Measurements from ENCODE around the gene PDIA6. TPM values are rescaled to one million over a fixed set of nuclear protein-coding genes. Genes with fewer than 3 reads are reported as not detected.

PDIA6 gene
- total RNA-seq, 1 experiment from 2014 or later, result 317 TPM

- CTCF ChIA-PET, result no interaction called here
- intact Hi-C loops (cut with micrococcal nuclease; ENCODE audit: unreplicated experiment), result no loop called here
- H3K4me3 Mint-ChIP-seq (ENCODE audit: low read depth, unreplicated experiment), result no peak overlapping the region
- DNase-seq, result no peak
- H3K4me1 Mint-ChIP-seq (ENCODE audit: low read depth, unreplicated experiment), result no peaks in the 10 kb centered on the region
- TF ChIP-seq, protein P1, sequence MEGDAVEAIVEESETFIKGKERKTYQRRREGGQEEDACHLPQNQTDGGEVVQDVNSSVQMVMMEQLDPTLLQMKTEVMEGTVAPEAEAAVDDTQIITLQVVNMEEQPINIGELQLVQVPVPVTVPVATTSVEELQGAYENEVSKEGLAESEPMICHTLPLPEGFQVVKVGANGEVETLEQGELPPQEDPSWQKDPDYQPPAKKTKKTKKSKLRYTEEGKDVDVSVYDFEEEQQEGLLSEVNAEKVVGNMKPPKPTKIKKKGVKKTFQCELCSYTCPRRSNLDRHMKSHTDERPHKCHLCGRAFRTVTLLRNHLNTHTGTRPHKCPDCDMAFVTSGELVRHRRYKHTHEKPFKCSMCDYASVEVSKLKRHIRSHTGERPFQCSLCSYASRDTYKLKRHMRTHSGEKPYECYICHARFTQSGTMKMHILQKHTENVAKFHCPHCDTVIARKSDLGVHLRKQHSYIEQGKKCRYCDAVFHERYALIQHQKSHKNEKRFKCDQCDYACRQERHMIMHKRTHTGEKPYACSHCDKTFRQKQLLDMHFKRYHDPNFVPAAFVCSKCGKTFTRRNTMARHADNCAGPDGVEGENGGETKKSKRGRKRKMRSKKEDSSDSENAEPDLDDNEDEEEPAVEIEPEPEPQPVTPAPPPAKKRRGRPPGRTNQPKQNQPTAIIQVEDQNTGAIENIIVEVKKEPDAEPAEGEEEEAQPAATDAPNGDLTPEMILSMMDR (IDR thresholded peaks at IDR 0.05; ENCODE audit: unreplicated experiment), result no peak
- H3K9me3 Mint-ChIP-seq (ENCODE audit: low read depth, unreplicated experiment), result no peaks in the 10 kb centered on the region
- H3K27me3 Mint-ChIP-seq (ENCODE audit: unreplicated experiment), result no peaks in the 10 kb centered on the region
- H3K27ac Mint-ChIP-seq (ENCODE audit: unreplicated experiment), result no peak overlapping the region
- no TSS peak for BruUV-seq (replicated peaks)
- H3K36me3 Mint-ChIP-seq (ENCODE audit: insufficient read depth, unreplicated experiment), result peaks cover 42% of the 10 kb centered on the region
These were observed 37.4 kb downstream of the PDIA6 start for GRCh38 chr2:10775021-10775780.

GRCh38 chr2:10774394-10774793, 38.2 kb downstream of the PDIA6 start:
- H3K27ac Mint-ChIP-seq (ENCODE audit: unreplicated experiment), result no peak overlapping the region
- H3K9me3 Mint-ChIP-seq (ENCODE audit: low read depth, unreplicated experiment), result no peaks in the 10 kb centered on the region
- H3K4me3 Mint-ChIP-seq (ENCODE audit: low read depth, unreplicated experiment), result no peak overlapping the region
- TF ChIP-seq, protein P1 (IDR thresholded peaks at IDR 0.05; ENCODE audit: unreplicated experiment), result no peak
- BruUV-seq (replicated peaks), result TSS peak; percentile 5
- intact Hi-C loops (cut with micrococcal nuclease; ENCODE audit: unreplicated experiment), result no loop called here
- no peaks in the 10 kb centered on the region for H3K4me1 Mint-ChIP-seq (ENCODE audit: low read depth, unreplicated experiment)
- peaks cover 34% of the 10 kb centered on the region for H3K36me3 Mint-ChIP-seq (ENCODE audit: insufficient read depth, unreplicated experiment)
- DNase-seq, result no peak
- H3K27me3 Mint-ChIP-seq (ENCODE audit: unreplicated experiment), result peaks cover 3% of the 10 kb centered on the region
- CTCF ChIA-PET, result interaction anchor here (0.5 to 0.6 kb wide), 2 partner anchors 26 to 93 kb away, joined by 3 to 6 read pairs; no protein-coding TSS in a partner anchor

GRCh38 chr2:10773821-10774341, 38.7 kb downstream of the PDIA6 start:
- TF ChIP-seq, protein P1 (IDR thresholded peaks at IDR 0.05; ENCODE audit: unreplicated experiment), result no peak
- Mint-ChIP-seq H3K27me3 (ENCODE audit: unreplicated experiment) (peaks cover 8% of the 10 kb centered on the region), H3K4me3 (ENCODE audit: low read depth, unreplicated experiment) (no peak overlapping the region), H3K9me3 (ENCODE audit: low read depth, unreplicated experiment) (no peaks in the 10 kb centered on the region), H3K27ac (ENCODE audit: unreplicated experiment) (no peak overlapping the region), H3K36me3 (ENCODE audit: insufficient read depth, unreplicated experiment) (peaks cover 30% of the 10 kb centered on the region), H3K4me1 (ENCODE audit: low read depth, unreplicated experiment) (no peaks in the 10 kb centered on the region)
- no peak for DNase-seq
- BruUV-seq (replicated peaks), result no TSS peak
- intact Hi-C loops (cut with micrococcal nuclease; ENCODE audit: unreplicated experiment), result no loop called here
- CTCF ChIA-PET, result interaction anchor here (0.5 to 0.6 kb wide), 2 partner anchors 26 to 93 kb away, joined by 3 to 6 read pairs; no protein-coding TSS in a partner anchor

- no TSS peak for BruUV-seq (replicated peaks)
- DNase-seq, result no peak
- Mint-ChIP-seq H3K9me3 (ENCODE audit: low read depth, unreplicated experiment) (no peaks in the 10 kb centered on the region), H3K27me3 (ENCODE audit: unreplicated experiment) (peaks cover 12% of the 10 kb centered on the region), H3K36me3 (ENCODE audit: insufficient read depth, unreplicated experiment) (peaks cover 24% of the 10 kb centered on the region), H3K27ac (ENCODE audit: unreplicated experiment) (no peak overlapping the region), H3K4me3 (ENCODE audit: low read depth, unreplicated experiment) (no peak overlapping the region), H3K4me1 (ENCODE audit: low read depth, unreplicated experiment) (no peaks in the 10 kb centered on the region)
- intact Hi-C loops (cut with micrococcal nuclease; ENCODE audit: unreplicated experiment), result no loop called here
- TF ChIP-seq, protein P1 (IDR thresholded peaks at IDR 0.05; ENCODE audit: unreplicated experiment), result no peak
- CTCF ChIA-PET, result no interaction called here
These were observed 39.7 kb downstream of the PDIA6 start for GRCh38 chr2:10772868-10773215.
